HG02973 (cell line): ENCODE data around the gene POFUT1.
"Not testable (repeated sequence)": the region's sequence is repeated elsewhere in the genome, so short reads cannot be mapped to it uniquely, and the experiment has no call there.

Source experiments
- ATAC-seq: cut with Tn5 transposase; IDR thresholded peaks from one replicate; pipeline ENCODE4 v1.9.1; 2021; ENCODE audit warnings: moderate library complexity; ENCODE audit not compliant: unreplicated experiment

POFUT1 gene

GRCh38 chr20:32232326-32232886 is 24.7 kb downstream of the POFUT1 start:
- ATAC-seq = no peak

- ATAC-seq = no peak
Measured at GRCh38 chr20:32233286-32233685, 25.6 kb downstream of the POFUT1 start.

- ATAC-seq = no peak
Measured at GRCh38 chr20:32234135-32234808, 26.6 kb downstream of the POFUT1 start.

GRCh38 chr20:32235331-32236047 is 27.8 kb downstream of the POFUT1 start:
- no peak for ATAC-seq

- ATAC-seq = no peak
Measured at GRCh38 chr20:32236048-32236533, 28.4 kb downstream of the POFUT1 start.

GRCh38 chr20:32236819-32237218 is 29.1 kb downstream of the POFUT1 start:
- ATAC-seq = no peak

- ATAC-seq = no peak
Measured at GRCh38 chr20:32237419-32237818, 29.7 kb downstream of the POFUT1 start.

GRCh38 chr20:32238483-32239425 is 31.1 kb downstream of the POFUT1 start:
- no peak for ATAC-seq

- ATAC-seq = no peak
Measured at GRCh38 chr20:32240205-32240604, 32.5 kb downstream of the POFUT1 start.

- no peak for ATAC-seq
Measured at GRCh38 chr20:32241807-32242206, 34.1 kb downstream of the POFUT1 start.

GRCh38 chr20:32244150-32244823 is 36.6 kb downstream of the POFUT1 start:
- ATAC-seq = no peak

- ATAC-seq = no peak
Measured at GRCh38 chr20:32244959-32245358, 37.3 kb downstream of the POFUT1 start.

- ATAC-seq = not testable (repeated sequence)
Measured at GRCh38 chr20:32246208-32246607, 38.5 kb downstream of the POFUT1 start.

GRCh38 chr20:32248043-32248442 is 40.4 kb downstream of the POFUT1 start:
- no peak for ATAC-seq

- ATAC-seq = no peak
Measured at GRCh38 chr20:32249030-32249738, 41.5 kb downstream of the POFUT1 start.

GRCh38 chr20:32251470-32251869 is 43.8 kb downstream of the POFUT1 start:
- no peak for ATAC-seq

- ATAC-seq = no peak
Measured at GRCh38 chr20:32252189-32252588, 44.5 kb downstream of the POFUT1 start.

- not testable (repeated sequence) for ATAC-seq
Measured at GRCh38 chr20:32260973-32261372, 53.3 kb downstream of the POFUT1 start.

GRCh38 chr20:32261644-32262043 is 54.0 kb downstream of the POFUT1 start:
- no peak for ATAC-seq
